Measurements from ENCODE around the gene ANGEL2.

DNA sequence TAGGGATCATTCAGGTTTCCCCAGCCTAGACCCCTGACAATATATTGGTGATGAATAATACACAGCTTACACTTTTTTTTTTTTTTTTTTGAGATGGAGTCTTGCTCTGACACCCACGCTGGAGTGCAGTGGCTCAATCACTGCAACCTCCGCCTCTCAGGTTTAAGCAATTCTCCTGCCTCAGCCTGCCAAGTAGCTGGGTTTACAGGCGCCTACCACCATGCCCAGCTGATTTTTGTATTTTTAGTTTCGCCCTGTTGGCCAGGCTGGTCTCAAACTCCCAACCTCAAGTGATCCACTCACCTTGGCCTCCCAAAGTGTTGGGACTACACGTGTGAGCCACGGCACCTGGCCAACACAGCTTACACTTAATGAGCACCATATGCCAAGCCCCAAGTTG is 58.1 kb downstream of the ANGEL2 start:
- TF ChIP-seq HDGF (IDR thresholded peaks at IDR 0.05; ENCODE audit: borderline replicate concordance) (no peak), FOXA1 (IDR thresholded peaks at IDR 0.05) (no peak), SUZ12 (IDR thresholded peaks at IDR 0.05) (no peak)

Measured in HEK293T (cell line).